BE2C (cell line): ENCODE data around the gene E4F1.

Experiments
- DNase-seq: peaks from one replicate; pipeline ENCODE4 v3.0.0-alpha.2; 2020
- H3K27me3 ChIP-seq: fragments of 250-450 bp; sonication (Bioruptor Pico); 2 replicates; pipeline ENCODE4 v1.5.1; 2020; ENCODE audit warnings: mild to moderate bottlenecking
- H3K36me3 ChIP-seq: fragments of 250-450 bp; sonication (Bioruptor Pico); 2 replicates; pipeline ENCODE4 v1.5.1; 2020; ENCODE audit warnings: mild to moderate bottlenecking
- H3K4me1 ChIP-seq: fragments of 250-450 bp; sonication (Bioruptor Pico); 2 replicates; pipeline ENCODE4 v1.5.1; 2020
- H3K4me3 ChIP-seq: 2 replicates; pipeline ENCODE4 v1.5.1; 2011; ENCODE audit warnings: low read depth, low read length
- H3K9me3 ChIP-seq: fragments of 250-450 bp; sonication (Bioruptor Pico); 2 replicates; pipeline ENCODE4 v1.5.1; 2020
- TF ChIP-seq, protein P1 (sequence below): IDR thresholded peaks from 2 replicates; pipeline ENCODE4 v1.5.1; 2012; ENCODE audit warnings: mild to moderate bottlenecking, low read depth, low read length

E4F1 gene

GRCh38 chr16:2233872-2234812 lies 10.8 kb downstream of the E4F1 start:
- Histone ChIP-seq H3K9me3 (no peaks in the 10 kb centered on the region), H3K27me3 (no peaks in the 10 kb centered on the region), H3K4me1 (no peaks in the 10 kb centered on the region), H3K4me3 (no peak overlapping the region), H3K36me3 (peaks cover 61% of the 10 kb centered on the region)
- TF ChIP-seq, protein P1, sequence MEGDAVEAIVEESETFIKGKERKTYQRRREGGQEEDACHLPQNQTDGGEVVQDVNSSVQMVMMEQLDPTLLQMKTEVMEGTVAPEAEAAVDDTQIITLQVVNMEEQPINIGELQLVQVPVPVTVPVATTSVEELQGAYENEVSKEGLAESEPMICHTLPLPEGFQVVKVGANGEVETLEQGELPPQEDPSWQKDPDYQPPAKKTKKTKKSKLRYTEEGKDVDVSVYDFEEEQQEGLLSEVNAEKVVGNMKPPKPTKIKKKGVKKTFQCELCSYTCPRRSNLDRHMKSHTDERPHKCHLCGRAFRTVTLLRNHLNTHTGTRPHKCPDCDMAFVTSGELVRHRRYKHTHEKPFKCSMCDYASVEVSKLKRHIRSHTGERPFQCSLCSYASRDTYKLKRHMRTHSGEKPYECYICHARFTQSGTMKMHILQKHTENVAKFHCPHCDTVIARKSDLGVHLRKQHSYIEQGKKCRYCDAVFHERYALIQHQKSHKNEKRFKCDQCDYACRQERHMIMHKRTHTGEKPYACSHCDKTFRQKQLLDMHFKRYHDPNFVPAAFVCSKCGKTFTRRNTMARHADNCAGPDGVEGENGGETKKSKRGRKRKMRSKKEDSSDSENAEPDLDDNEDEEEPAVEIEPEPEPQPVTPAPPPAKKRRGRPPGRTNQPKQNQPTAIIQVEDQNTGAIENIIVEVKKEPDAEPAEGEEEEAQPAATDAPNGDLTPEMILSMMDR, result no peak
- no peak for DNase-seq

- Histone ChIP-seq H3K4me3 (no peak overlapping the region), H3K36me3 (peaks cover 54% of the 10 kb centered on the region), H3K4me1 (no peaks in the 10 kb centered on the region), H3K27me3 (no peaks in the 10 kb centered on the region), H3K9me3 (no peaks in the 10 kb centered on the region)
- TF ChIP-seq, protein P1, result no peak
- no peak for DNase-seq
Observed at GRCh38 chr16:2234813-2235170, 11.4 kb downstream of the E4F1 start.

DNA sequence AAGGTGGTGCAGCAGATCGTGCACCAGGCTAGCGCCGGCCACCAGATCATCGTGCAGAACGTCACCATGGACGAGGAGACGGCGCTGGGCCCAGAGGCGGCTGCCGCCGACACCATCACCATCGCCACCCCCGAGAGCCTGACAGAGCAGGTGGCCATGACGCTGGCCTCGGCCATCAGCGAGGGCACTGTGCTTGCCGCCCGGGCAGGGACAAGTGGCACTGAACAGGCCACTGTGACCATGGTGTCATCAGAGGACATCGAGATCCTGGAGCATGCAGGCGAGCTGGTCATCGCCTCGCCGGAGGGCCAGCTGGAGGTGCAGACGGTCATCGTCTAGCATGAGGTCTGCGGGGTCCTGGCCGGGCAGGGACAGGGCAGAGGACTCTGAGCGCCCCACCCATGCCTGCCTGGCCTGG lies 11.9 kb downstream of the E4F1 start:
- TF ChIP-seq, protein P1, result no peak
- Histone ChIP-seq H3K4me1 (no peaks in the 10 kb centered on the region), H3K9me3 (no peaks in the 10 kb centered on the region), H3K27me3 (no peaks in the 10 kb centered on the region), H3K36me3 (peaks cover 52% of the 10 kb centered on the region), H3K4me3 (no peak overlapping the region)
- DNase-seq, result no peak

GRCh38 chr16:2235695-2236336 lies 12.4 kb downstream of the E4F1 start:
- no peak for DNase-seq
- Histone ChIP-seq H3K4me3 (no peak overlapping the region), H3K9me3 (no peaks in the 10 kb centered on the region), H3K4me1 (no peaks in the 10 kb centered on the region), H3K27me3 (no peaks in the 10 kb centered on the region), H3K36me3 (peaks cover 47% of the 10 kb centered on the region)
- TF ChIP-seq, protein P1, result no peak

- TF ChIP-seq, protein P1, result no peak
- H3K9me3 ChIP-seq, result no peaks in the 10 kb centered on the region
- H3K4me3 ChIP-seq, result no peak within 1 kb of the TSS
- H3K36me3 ChIP-seq, result peaks cover 40% of the 10 kb centered on the region
- H3K27me3 ChIP-seq, result no peaks in the 10 kb centered on the region
- DNase-seq, result no peak
- no peaks in the 10 kb centered on the region for H3K4me1 ChIP-seq
Observed at GRCh38 chr16:2236337-2237101, 13.1 kb downstream of the E4F1 start, which contains the start of gene DNASE1L2. Gene DNASE1L2 (plus strand): TSS chr16:2236444. CDS start chr16:2236817, 373 bp downstream.
